Activated naive CD4-positive, alpha-beta T cell treated with anti-CD3 and anti-CD28 coated beads for 36 hours (primary cell): Measurements from ENCODE around the gene WASF2. TPM values are rescaled to one million over a fixed set of nuclear protein-coding genes. Genes with fewer than 3 reads are reported as not detected.
"Not testable (repeated sequence)": the region's sequence is repeated elsewhere in the genome, so short reads cannot be mapped to it uniquely, and the experiment has no call there.

Experiments
- CTCF ChIA-PET: fragments of 350-600 bp; sonication (Branson Sonifier 250); formaldehyde crosslinking; loops from one replicate; lab custom pipeline; 2021; ENCODE audit warnings: antibody characterized with exemption; lab: Charles Lee
- DNase-seq: peaks from one replicate; pipeline ENCODE4 v3.0.0-alpha.2; 2020
- H3K27ac Mint-ChIP-seq: one replicate; pipeline ENCODE4 v1.8.0; 2021; ENCODE audit warnings: mild to moderate bottlenecking, mixed read lengths
- H3K27me3 Mint-ChIP-seq: one replicate; pipeline ENCODE4 v1.8.0; 2021; ENCODE audit warnings: low read depth, mixed read lengths
- H3K36me3 Mint-ChIP-seq: one replicate; pipeline ENCODE4 v1.8.0; 2021; ENCODE audit warnings: low read depth, mixed read lengths
- H3K4me1 Mint-ChIP-seq: one replicate; pipeline ENCODE4 v1.8.0; 2021; ENCODE audit warnings: low read depth, mixed read lengths
- H3K4me3 Mint-ChIP-seq: one replicate; pipeline ENCODE4 v1.8.0; 2021; ENCODE audit warnings: mild to moderate bottlenecking, moderate library complexity, mixed read lengths
- H3K9me3 Mint-ChIP-seq: one replicate; pipeline ENCODE4 v1.8.0; 2021; ENCODE audit warnings: mixed read lengths
- intact Hi-C: fragments of 100-400 bp; cut with micrococcal nuclease; formaldehyde crosslinking; loops from one replicate; pipeline ENCODE4 v1.15.1; 2023
- total RNA-seq, 2 experiments: library from RNA; stranded (reverse); gene quantifications; one replicate each; pipeline ENCODE4 v1.2.3, GENCODE V29; 2021

WASF2 gene
- total RNA-seq, 2 experiments from 2014 or later: 105 to 106 TPM

GRCh38 chr1:27458521-27458920 is 31.4 kb downstream of the WASF2 start:
- CTCF ChIA-PET: interaction anchor here (1.5 kb wide), 1 partner anchor 31 kb away, joined by 3 read pairs; no protein-coding TSS in a partner anchor

GRCh38 chr1:27455139-27455811 is 34.7 kb downstream of the WASF2 start:
- CTCF ChIA-PET: interaction anchor here (1.0 kb wide), 1 partner anchor 68 kb away, joined by 3 read pairs; no protein-coding TSS in a partner anchor
- H3K27me3 Mint-ChIP-seq: no peaks in the 10 kb centered on the region

More at GRCh38 chr1:27458521-27458920, 31.4 kb downstream of the WASF2 start:
- intact Hi-C loops, DNase-seq, H3K27me3 Mint-ChIP-seq, H3K9me3 Mint-ChIP-seq, H3K36me3 Mint-ChIP-seq, H3K4me3 Mint-ChIP-seq, H3K27ac Mint-ChIP-seq: not testable (repeated sequence)
- peaks cover 46% of the 10 kb centered on the region for H3K4me1 Mint-ChIP-seq

GRCh38 chr1:27454610-27455009 is 35.4 kb downstream of the WASF2 start:
- H3K27ac Mint-ChIP-seq: peak overlapping the region; percentile 71

More at GRCh38 chr1:27455139-27455811, 34.7 kb downstream of the WASF2 start:
- H3K4me3 Mint-ChIP-seq: peak overlapping the region; percentile 1
- no peaks in the 10 kb centered on the region for H3K9me3 Mint-ChIP-seq
- intact Hi-C loops: no loop called here
- peaks cover 47% of the 10 kb centered on the region for H3K4me1 Mint-ChIP-seq
- H3K36me3 Mint-ChIP-seq: no peaks in the 10 kb centered on the region
- peak overlapping the region; percentile 71 for H3K27ac Mint-ChIP-seq
- DNase-seq: peak; percentile 45

GRCh38 chr1:27451343-27451742 is 38.6 kb downstream of the WASF2 start:
- Mint-ChIP-seq H3K36me3 (peaks cover 16% of the 10 kb centered on the region), H3K4me1 (peaks cover 72% of the 10 kb centered on the region), H3K9me3 (no peaks in the 10 kb centered on the region), H3K27me3 (no peaks in the 10 kb centered on the region), H3K27ac (no peak overlapping the region), H3K4me3 (no peak overlapping the region)
- CTCF ChIA-PET: interaction anchor here (0.7 kb wide), 1 partner anchor 8 kb away, joined by 5 read pairs; no protein-coding TSS in a partner anchor
- DNase-seq: no peak
- intact Hi-C loops: no loop called here

More at GRCh38 chr1:27454610-27455009, 35.4 kb downstream of the WASF2 start:
- intact Hi-C loops: no loop called here
- Mint-ChIP-seq H3K4me1 (peaks cover 50% of the 10 kb centered on the region), H3K36me3 (peaks cover 3% of the 10 kb centered on the region), H3K27me3 (no peaks in the 10 kb centered on the region), H3K4me3 (no peak overlapping the region), H3K9me3 (no peaks in the 10 kb centered on the region)
- CTCF ChIA-PET: interaction anchor here (1.0 kb wide), 1 partner anchor 68 kb away, joined by 3 read pairs; no protein-coding TSS in a partner anchor
- DNase-seq: no peak

GRCh38 chr1:27448982-27449381 is 41.0 kb downstream of the WASF2 start:
- DNase-seq: no peak
- CTCF ChIA-PET: no interaction called here
- Mint-ChIP-seq H3K4me3 (no peak overlapping the region), H3K27me3 (no peaks in the 10 kb centered on the region), H3K4me1 (peaks cover 70% of the 10 kb centered on the region), H3K36me3 (peaks cover 16% of the 10 kb centered on the region), H3K27ac (no peak overlapping the region), H3K9me3 (no peaks in the 10 kb centered on the region)
- intact Hi-C loops: no loop called here

- no peaks in the 10 kb centered on the region for H3K9me3 Mint-ChIP-seq
- intact Hi-C loops: no loop called here
- H3K27ac Mint-ChIP-seq: peak overlapping the region; percentile 11
- peaks cover 16% of the 10 kb centered on the region for H3K36me3 Mint-ChIP-seq
- CTCF ChIA-PET: interaction anchor here (1.1 kb wide), 1 partner anchor 27 kb away, joined by 3 read pairs; no protein-coding TSS in a partner anchor
- no peak overlapping the region for H3K4me3 Mint-ChIP-seq
- DNase-seq: no peak
- H3K27me3 Mint-ChIP-seq: no peaks in the 10 kb centered on the region
- peaks cover 69% of the 10 kb centered on the region for H3K4me1 Mint-ChIP-seq
Measured at GRCh38 chr1:27447883-27448282, 42.1 kb downstream of the WASF2 start.

- CTCF ChIA-PET: interaction anchor here (1.0 to 1.1 kb wide), 2 partner anchors 27 to 159 kb away, joined by 3 read pairs; no protein-coding TSS in a partner anchor
- no peaks in the 10 kb centered on the region for H3K9me3 Mint-ChIP-seq
- H3K27me3 Mint-ChIP-seq: no peaks in the 10 kb centered on the region
- H3K4me3 Mint-ChIP-seq: no peak overlapping the region
- H3K36me3 Mint-ChIP-seq: peaks cover 16% of the 10 kb centered on the region
- H3K4me1 Mint-ChIP-seq: peaks cover 69% of the 10 kb centered on the region
- DNase-seq: no peak
- no peak overlapping the region for H3K27ac Mint-ChIP-seq
- intact Hi-C loops: no loop called here
Measured at GRCh38 chr1:27447399-27447798, 42.6 kb downstream of the WASF2 start.

- CTCF ChIA-PET: interaction anchor here (0.8 to 1.1 kb wide), 6 partner anchors 17 to 160 kb away, joined by 3 to 5 read pairs (median 4); no protein-coding TSS in a partner anchor
- H3K36me3 Mint-ChIP-seq: peaks cover 16% of the 10 kb centered on the region
- peaks cover 66% of the 10 kb centered on the region for H3K4me1 Mint-ChIP-seq
- no peaks in the 10 kb centered on the region for H3K9me3 Mint-ChIP-seq
- H3K27me3 Mint-ChIP-seq: no peaks in the 10 kb centered on the region
- H3K4me3 Mint-ChIP-seq: no peak overlapping the region
- no peak overlapping the region for H3K27ac Mint-ChIP-seq
- intact Hi-C loops: no loop called here
- DNase-seq: no peak
Measured at GRCh38 chr1:27446496-27447020, 43.4 kb downstream of the WASF2 start.

- CTCF ChIA-PET: interaction anchor here (0.7 to 1.1 kb wide), 5 partner anchors 15 to 138 kb away, joined by 3 to 5 read pairs (median 3); no protein-coding TSS in a partner anchor
- peak overlapping the region; percentile 81 for H3K27ac Mint-ChIP-seq
- H3K27me3 Mint-ChIP-seq: no peaks in the 10 kb centered on the region
- intact Hi-C loops: loop anchor here (1.0 to 2.0 kb wide), 7 partner anchors 9 to 193 kb away; partner anchors contain the start of gene WASF2
- H3K4me1 Mint-ChIP-seq: peaks cover 60% of the 10 kb centered on the region
- no peaks in the 10 kb centered on the region for H3K9me3 Mint-ChIP-seq
- H3K4me3 Mint-ChIP-seq: peak overlapping the region; percentile 32
- peak; percentile 21 for DNase-seq
- peaks cover 16% of the 10 kb centered on the region for H3K36me3 Mint-ChIP-seq
Measured at GRCh38 chr1:27445177-27445936, 44.6 kb downstream of the WASF2 start.

- Mint-ChIP-seq H3K27me3 (no peaks in the 10 kb centered on the region), H3K27ac (peak overlapping the region; percentile 74), H3K36me3 (peaks cover 16% of the 10 kb centered on the region), H3K9me3 (no peaks in the 10 kb centered on the region), H3K4me3 (no peak overlapping the region), H3K4me1 (peaks cover 56% of the 10 kb centered on the region)
- CTCF ChIA-PET: interaction anchor here (0.6 to 1.2 kb wide), 3 partner anchors 10 to 28 kb away, joined by 3 to 4 read pairs (median 3); no protein-coding TSS in a partner anchor
- intact Hi-C loops: loop anchor here (1.0 to 2.0 kb wide), 7 partner anchors 8 to 192 kb away; partner anchors contain the start of gene WASF2
- DNase-seq: no peak
Measured at GRCh38 chr1:27444632-27445031, 45.3 kb downstream of the WASF2 start.

GRCh38 chr1:27439150-27439549 is 50.8 kb downstream of the WASF2 start:
- no peak overlapping the region for H3K4me3 Mint-ChIP-seq
- H3K9me3 Mint-ChIP-seq: no peaks in the 10 kb centered on the region
- no peak overlapping the region for H3K27ac Mint-ChIP-seq
- H3K36me3 Mint-ChIP-seq: peaks cover 6% of the 10 kb centered on the region
- CTCF ChIA-PET: interaction anchor here (0.7 to 1.6 kb wide), 2 partner anchors 117 to 223 kb away, joined by 3 read pairs; no protein-coding TSS in a partner anchor
- H3K4me1 Mint-ChIP-seq: peaks cover 61% of the 10 kb centered on the region
- no peaks in the 10 kb centered on the region for H3K27me3 Mint-ChIP-seq
- no peak for DNase-seq
- intact Hi-C loops: no loop called here
